Measurements from ENCODE around the gene MOCS1. TPM values are rescaled to one million over a fixed set of nuclear protein-coding genes. Genes with fewer than 3 reads are reported as not detected.
A peak's percentile ranks its signal among the peaks of the same experiment; 100 is the strongest.

Gene MOCS1
- total and polyA plus RNA-seq, 9 of the 15 experiments (the other 6 are each of a cell fraction or from before 2014, with no cell fraction given) = 0.69 to 12.7 (median 8.7) TPM

DNA sequence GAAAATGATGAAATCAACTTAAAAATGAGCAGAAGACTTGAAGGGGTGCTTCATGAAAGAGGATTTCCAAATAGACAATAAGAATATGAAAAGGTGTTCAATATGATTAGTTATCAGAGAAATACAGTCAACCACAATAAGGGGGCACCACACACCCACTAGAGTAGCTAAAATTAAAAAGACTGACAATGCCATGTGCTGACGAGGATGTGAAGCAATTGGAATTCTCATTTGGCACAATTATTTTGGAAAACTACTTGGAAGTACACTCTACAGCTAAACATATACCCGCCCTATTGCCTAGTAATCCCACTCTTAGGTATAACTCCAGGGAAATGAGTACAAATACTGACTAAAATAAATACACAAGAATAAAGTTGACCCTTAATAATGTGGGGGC, 45.0 kb downstream of the MOCS1 start:
- no peak overlapping the region for H3K4me2 ChIP-seq (ENCODE audit: insufficient read depth, low read length)
- intact Hi-C loops (cut with micrococcal nuclease) = no loop called here
- TF ChIP-seq RBM14 (IDR thresholded peaks at IDR 0.05; ENCODE audit: borderline replicate concordance, insufficient read depth, low read depth, low read length) (no peak), ZNF347 (CRISPR knock-in tag; IDR thresholded peaks at IDR 0.05; ENCODE audit: low read depth) (no peak), RAD21 (CRISPR knock-in tag; conservative IDR thresholded peaks at IDR 0.05 in 1 of 2, IDR thresholded peaks at IDR 0.05 in 1 of 2) (peak in 1 of 2 experiments; percentile 22; a peak in 1 of 4 replicates), ZBTB17 (CRISPR knock-in tag; IDR thresholded peaks at IDR 0.05) (no peak), MTA1 (IDR thresholded peaks at IDR 0.05; ENCODE audit: borderline replicate concordance) (no peak), RBM25 (IDR thresholded peaks at IDR 0.05; ENCODE audit: low read depth, low read length, severe bottlenecking) (peak; percentile 46)
- DNase-seq (ENCODE audit: extremely low read depth in 1 of 4, low spot score in 3 of 4) (no peak), ATAC-seq (no peak), FAIRE-seq (no peak)
- H3K9me1 ChIP-seq (ENCODE audit: control insufficient read depth, insufficient read depth, low read length) = no peaks in the 10 kb centered on the region
- no peaks in the 10 kb centered on the region for H3K4me1 ChIP-seq (replicated peaks in 1 of 2; ENCODE audit: control insufficient read depth in 2 of 2, insufficient read depth in 2 of 2, low read length in 2 of 2)
- no peak overlapping the region for H3K27ac ChIP-seq (ENCODE audit: extremely low read depth, low read depth, low read length)
- ChIA-PET POLR2A (no interaction called here), CTCF (ENCODE audit: low intra/inter-chr PET ratio) (no interaction called here)
- no peaks in the 10 kb centered on the region for H3K9me3 ChIP-seq (replicated peaks; ENCODE audit: control insufficient read depth, insufficient read depth, low read depth, low read length)
- 3% methylated on average over 2 of the region's 2 CpGs for WGBS (ENCODE audit: insufficient coverage, low coverage, missing lambda C conversion rate)
- H3K4me3 ChIP-seq = no peak overlapping the region
- peaks cover 12% of the 10 kb centered on the region for H4K20me1 ChIP-seq (replicated peaks; ENCODE audit: control insufficient read depth, insufficient read depth, low read length)
- H3K36me3 ChIP-seq (ENCODE audit: control insufficient read depth, insufficient read depth, low read length) = no peaks in the 10 kb centered on the region
- no TSS peak for BruUV-seq (replicated peaks)
- H2AFZ ChIP-seq (ENCODE audit: low read depth, low read length) = no peak overlapping the region
- H3K79me2 ChIP-seq (ENCODE audit: control insufficient read depth, insufficient read depth, low read length) = no peaks in the 10 kb centered on the region
- peaks cover 15 to 36% of the 10 kb centered on the region in 2 experiments; a peak in 4 of 5 replicates for H3K27me3 ChIP-seq (ENCODE audit: control insufficient read depth in 2 of 2, insufficient read depth in 2 of 2, low read length in 2 of 2)
- no peak overlapping the region for H3K9ac ChIP-seq (ENCODE audit: insufficient read depth in 1 of 2, low read depth in 2 of 2, low read length in 2 of 2)
- in situ Hi-C loops (cut with MboI) = no loop called here
